HG03108 (cell line): ENCODE data around the gene DUSP1.

ENCODE experiments used
- ATAC-seq: cut with Tn5 transposase; IDR thresholded peaks from one replicate; pipeline ENCODE4 v1.9.1; 2021; ENCODE audit warnings: moderate library complexity; ENCODE audit not compliant: unreplicated experiment

The DUSP1 gene

DNA sequence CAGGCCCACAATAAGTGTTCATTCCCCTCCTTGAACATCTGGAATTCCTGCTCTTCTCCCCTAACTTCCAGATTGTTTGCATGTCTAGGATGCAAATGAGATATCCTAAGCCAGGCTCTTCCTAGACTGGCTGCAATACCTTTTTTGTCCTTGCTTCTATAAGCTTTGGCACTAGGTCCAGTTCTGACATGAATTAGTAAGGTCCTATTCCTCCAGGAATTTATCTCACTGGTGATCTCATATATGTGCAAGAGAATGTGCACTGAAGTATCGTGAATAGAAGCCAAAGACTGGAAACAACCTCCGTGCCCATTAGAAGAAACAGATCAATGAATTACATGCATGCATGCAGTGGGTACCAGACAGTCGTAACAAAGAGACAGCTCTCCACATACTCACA lies 25.2 kb downstream of the DUSP1 start:
- ATAC-seq: no peak

DNA sequence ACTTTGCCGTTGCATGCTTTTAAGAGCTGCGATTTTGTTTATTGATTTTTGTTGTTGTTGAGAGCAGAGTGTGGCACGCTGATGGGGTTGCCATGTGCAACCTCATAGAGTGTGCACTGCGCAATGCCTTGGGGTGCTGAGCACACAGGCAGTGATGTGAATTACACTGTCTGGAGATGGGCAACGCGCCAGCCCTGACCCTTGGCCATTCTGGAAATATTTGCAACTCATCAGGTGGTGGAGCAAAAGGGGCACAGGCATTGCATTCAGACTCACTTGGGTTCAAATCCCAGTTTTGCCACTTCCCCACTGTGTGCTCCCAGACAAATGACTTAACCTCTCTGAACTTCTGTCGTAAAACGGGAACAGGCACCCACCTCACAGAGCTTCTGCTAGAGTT lies 25.6 kb downstream of the DUSP1 start:
- ATAC-seq: no peak

DNA sequence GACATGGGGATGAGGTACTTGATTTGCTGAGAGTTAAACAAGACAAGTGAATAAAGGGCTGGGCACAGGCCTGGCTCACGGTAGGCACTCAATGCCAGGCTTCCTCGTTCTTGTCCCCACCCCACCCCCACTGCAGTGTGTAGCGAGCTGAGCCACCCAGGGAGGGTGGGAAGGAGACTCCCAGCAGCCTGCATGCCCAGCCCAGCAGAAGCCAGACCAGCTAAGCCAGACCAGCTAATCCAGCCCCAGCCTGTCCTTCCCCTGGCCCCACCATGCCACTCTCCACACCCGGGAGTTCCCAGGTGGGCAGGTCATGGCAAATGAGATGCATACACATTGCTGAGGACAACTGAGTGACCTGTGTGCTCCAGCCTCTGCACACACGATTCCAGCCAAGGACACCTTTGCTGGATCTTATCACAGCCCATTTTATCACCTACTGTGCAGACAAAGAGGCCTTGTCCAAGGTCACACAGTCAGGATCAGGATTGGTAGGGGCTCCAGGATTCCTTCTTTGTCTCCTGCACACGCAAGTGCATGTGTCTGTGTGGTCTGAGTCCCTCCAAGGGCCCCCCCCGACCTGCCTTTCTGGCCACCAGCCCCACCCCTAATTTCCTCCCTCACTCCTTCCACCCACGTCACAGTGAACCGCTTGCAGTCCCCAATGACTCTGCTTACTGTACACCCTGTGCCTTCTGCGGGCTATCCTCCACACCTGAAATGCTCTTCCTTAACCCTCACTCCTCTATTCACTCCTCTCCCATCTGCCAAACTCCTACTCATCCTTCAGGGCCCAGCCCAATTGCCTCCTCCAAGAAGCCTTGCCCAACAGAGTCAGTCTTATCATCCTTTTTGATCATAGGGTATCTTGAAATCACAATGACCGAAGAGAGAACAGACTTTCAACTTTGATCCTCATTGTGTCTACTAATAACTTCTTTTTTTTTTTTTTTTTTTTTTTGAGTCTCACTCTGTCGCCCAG lies 26.6 kb downstream of the DUSP1 start:
- no peak for ATAC-seq

DNA sequence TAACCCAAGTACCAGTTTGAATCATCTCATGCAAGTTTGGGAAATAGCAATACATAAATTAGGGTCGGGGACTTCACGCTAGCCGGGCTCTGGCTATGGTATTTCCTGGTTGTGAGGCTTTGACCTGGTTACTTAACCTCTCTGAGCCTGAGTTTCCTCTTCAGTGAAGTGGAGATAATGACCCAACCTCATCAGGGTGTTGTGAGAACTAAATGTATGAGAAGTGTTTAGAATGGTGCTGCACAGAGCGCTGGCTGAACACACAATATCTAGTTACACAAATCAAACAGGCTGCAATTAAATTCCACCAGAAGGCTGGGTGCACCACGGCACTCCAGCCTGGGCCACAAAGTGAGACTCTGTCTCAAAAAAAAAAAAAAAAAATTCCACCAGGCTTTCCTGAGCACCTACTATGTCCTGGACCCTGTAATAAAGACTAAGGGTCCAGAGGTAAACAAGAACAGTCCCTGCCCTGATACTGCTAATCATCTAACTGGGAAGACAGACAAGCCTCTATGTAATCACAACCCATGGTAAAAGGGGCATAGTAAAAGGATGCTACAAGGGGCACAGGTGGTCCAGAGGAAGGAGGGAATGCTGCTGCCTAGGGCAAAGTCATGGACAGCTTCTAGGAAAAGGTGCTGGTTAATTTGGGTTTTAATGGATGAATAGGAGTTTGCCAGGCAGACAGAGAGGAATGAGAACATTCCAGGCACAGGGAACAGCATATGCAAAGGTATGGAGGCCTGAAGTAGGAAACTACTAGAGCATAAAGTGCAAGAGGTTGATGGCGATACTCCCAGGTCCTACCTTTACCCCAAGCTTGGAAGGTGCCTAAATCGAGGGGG lies 27.7 kb downstream of the DUSP1 start:
- ATAC-seq: no peak

DNA sequence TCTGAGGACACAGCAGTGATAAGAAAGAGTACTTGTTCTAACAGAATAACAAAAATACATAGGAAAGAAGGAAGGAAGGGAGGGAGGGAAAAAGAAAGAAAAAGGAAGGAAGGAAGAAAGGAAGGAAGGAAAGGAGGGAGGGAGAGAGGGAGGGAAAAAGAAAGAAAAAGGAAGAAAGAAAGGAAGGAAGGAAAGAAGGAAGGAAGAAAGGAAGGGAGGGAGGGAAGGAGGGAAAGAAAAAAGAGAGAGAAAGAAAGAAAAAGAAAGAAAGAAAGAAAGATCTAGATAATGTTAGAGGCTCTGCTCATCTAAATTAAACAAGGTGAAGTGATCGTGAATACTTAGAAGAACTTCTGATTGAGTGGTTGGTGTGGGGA lies 29.8 kb downstream of the DUSP1 start:
- ATAC-seq: no peak

DNA sequence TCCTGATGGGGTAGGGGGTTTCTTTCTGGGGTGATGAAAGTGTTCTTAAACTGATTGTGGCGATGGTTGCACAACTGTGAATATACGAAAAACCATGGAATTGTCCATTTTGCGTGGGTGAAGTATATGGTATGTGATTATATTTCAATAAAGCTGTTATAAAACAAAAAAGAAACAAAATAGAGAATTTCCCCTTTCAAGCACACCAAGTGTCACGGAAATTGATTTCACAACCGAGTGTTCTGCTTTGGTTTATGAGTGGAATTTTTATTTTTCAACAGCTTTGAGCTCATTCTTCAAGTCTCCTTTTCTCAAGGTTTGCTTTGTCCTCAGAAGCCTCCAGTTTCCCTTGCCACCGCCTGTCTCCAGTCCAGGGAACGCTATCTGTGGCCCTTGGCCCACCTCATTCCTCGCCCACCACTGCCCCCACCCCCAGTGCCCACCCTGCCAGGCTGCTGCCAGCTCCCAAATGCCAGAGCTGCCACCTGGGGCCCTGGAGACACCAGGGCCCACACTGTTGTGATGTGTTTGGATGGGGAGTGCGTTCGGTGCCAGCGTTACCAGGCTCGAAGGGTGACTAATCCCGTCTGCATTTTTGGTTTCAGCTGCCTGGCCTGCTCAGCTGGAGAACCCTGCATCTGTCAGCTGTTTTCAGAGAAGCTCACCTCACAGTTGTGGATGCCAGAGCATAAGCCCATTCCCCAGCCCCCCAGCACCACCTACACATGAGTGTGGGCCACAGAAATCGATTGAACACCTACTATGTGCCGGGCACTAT lies 30.4 kb downstream of the DUSP1 start:
- no peak for ATAC-seq

DNA sequence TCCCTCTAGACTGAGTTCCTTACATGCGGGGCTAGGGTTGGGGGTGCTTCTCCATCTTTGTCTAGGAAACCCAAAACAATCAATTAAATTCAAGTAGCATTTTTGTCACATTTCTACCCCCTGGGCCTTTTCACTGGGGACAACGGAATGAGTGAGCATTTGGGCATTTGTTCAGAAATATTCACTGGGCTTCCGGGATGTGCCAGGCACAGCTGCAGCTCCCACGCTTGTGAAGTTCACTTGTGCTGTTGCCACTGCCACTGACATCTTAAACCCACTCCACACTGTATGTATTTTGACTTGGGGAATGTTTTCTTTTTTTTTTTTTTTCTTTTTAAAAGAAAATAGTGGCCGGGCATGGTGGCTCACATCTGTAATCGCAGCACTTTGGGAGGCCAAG lies 31.6 kb downstream of the DUSP1 start:
- no peak for ATAC-seq

DNA sequence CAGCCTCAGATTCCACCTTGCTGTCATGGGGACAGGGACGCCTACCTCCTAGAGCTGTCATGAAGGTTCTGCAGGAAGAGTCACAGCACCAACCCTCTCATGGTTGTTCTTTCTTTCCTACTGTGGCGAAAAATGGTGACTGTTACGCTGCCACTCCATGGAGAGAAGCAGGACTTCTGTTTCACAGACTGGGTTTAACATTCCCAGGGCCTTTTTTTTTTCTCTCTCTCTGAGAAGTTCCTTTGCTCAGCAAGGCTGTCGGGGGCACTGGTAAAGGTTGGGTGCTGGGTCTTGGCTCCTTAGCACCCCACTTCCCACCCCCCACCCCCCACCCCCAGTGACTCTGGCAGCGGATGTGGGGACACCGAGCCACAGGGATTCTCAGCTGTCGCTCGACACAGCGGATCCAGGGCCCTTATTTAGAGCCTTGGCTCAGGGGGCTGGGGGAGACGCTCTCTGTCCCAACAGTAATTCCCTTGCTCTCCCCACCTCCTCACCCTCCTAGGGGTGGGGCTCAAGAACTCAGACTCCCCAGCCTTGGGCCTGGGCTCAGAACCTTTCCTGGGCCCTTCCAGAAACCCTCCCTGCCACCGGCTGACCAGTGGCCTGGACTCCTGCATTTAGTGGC lies 34.4 kb downstream of the DUSP1 start:
- no peak for ATAC-seq

DNA sequence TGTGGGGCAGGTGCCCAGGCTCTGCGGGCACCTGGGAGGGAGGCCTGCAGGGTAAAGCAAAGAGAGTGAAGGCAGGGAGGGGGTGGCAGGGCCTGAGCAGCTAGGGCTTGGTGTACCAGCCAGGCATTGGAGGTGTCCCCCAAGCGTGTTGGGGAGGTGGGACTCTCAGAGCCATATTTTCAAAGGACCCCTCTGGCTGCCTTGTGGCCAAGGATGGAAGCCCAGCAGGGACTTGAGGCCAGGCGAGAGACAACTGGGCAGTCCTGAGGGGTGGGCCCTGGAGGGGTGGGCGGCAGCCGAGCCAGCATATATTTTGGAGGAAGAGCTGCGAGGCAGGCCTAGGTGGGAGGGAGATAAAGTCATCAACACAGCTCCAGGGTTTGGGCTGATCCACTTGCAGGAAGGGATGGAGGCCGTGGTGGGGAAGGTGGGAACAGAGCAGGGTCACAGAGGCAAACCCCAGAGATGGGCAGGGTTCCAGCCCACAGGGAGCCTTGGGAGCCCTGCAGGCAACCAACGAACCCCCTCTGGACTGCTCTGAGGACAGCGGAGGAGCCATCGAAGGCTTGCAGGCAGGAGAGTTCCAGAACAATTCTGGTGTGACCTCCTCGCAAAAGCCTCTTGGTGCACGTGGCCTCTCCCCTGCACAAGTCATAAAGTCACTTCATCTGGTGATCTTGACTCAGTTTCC lies 35.7 kb downstream of the DUSP1 start:
- ATAC-seq: no peak

DNA sequence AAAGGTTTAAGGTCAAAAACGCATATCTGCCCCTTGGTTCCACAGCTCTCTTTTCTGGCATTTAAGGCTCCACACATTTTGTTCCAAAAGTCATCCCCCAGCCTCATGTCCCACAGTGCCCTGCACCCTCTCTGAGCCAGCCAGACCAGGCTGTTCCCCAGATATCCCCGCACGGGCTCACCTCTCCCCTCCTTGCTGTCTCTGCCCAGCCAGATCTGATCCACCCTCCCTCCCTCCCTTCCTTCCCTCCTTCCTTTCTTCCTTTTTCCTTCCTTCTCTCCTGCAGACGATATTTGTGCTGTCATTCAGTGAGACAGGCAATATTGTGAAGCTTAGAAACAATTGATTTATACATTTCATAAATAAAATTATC lies 37.0 kb downstream of the DUSP1 start:
- no peak for ATAC-seq

DNA sequence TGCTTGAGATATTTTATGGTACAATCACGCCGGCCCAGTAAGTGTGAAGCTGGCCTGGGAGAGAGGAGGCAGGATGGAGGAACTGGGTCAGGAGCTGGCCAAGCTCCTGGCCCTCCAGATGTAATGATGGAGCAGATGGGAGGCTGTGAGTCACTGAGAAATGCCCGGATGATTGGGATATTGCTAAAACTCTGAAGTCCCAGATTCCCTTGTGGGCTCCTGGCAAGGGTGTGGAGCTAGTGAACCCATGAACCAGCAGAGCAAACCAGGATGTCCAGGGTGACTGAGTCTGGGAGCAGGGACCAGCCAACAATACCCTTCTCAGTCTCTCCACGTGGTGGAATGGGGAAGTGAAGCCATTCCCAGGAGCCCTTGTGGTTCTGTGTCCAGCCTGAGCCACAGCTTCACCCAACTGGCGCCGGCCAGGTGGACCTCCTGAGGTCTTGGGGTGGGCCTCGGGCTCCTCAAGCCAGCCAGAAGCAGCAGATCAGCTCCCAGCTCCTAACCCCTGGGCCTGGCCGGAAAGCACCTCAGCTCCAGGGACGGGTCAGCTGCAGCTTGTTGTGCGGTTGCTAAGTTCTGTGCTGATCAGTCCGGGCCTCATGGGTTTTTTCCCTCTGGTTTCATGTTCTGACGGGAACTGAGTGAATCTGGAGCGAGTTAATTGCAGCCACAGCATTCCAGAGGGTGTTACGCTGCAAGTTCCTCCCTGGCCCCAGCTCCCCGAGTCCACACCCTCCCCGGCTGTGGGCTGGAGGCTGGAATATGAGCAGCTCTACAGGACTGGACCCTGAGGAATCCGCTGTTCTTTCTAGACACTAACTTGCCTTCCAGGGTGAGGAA lies 37.6 kb downstream of the DUSP1 start:
- ATAC-seq: no peak

DNA sequence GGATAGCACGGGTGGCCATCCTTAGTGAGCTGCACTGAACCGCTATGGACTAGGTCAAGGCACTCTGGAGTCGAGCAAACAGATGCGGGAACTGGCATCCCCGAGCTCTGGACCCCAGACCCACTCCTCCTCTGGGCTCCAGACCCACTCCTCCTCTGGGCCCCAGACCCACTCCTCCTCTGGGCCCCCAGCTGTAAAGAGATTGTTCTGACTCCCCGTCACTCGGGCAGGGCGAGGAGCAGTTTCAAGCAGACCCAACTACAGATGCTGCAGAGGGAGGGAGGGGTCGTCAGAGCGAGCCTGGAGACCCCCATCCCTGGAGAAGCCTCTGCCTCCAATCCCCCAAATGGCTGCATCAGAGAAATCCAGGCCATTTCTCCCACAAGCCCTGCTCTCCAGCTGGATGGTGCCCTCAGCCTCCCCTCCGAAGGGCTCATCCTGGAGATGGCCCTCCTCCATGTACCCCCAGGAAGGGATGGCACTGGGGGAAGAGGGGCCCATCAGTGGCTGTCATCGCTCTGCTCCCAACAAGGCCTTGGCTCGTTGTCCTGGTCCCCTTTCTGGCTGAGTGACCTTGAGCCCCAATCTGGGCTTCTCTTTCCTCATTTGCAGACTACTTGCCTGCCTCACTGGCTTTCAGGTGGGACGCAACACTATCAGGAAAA lies 38.7 kb downstream of the DUSP1 start:
- ATAC-seq: no peak

DNA sequence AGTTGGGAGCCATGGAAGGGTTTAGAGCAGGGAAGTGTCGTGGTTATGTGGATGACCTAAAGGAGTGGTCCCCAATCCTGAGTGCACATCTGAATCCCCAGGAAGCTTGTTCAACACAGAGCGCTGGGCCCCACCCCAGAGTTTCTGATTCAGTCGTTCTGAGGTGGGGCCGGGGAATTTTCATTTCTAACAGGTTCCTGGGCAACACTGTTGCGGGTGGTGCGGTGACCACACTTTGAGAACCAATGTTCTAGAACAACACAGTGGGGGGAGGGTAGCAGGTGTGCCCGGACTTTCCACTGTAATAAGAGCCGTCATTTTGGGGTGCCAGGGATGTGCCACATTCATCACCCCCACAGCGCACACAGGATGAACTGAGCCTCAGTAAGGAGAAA lies 39.3 kb downstream of the DUSP1 start:
- ATAC-seq: no peak

DNA sequence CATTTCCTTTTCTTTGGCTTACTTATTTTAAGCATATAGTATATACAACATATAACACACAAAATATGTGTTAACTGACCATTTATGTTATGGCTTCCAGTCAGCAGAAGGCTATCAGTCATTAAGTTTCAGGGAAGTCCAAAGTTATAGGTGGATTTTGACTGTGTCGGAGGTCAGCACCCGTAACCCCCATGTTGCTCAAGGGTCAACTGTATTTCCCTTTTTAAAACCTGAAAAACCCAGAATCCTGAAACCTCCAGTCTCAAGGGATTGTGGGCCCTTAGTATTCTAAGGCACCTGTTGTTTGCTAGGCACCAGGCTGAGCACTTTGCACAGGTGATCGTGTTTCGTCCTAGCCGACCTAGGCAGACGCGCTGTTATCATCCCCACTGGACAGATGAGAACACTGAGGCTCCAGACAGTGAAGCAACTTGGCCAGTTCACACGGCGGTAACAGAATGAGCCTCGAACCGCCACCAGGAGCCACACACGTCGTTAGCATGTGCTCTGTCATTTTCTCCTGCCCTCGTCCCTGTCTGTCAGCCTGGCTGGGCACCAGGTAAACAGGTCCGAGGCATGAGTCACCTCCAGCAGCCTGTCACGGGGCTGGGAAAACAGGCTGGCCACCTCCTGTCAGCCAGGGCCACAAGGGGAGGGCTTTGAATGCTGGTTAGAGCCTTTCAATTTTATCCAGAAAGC lies 39.9 kb downstream of the DUSP1 start:
- ATAC-seq: no peak

DNA sequence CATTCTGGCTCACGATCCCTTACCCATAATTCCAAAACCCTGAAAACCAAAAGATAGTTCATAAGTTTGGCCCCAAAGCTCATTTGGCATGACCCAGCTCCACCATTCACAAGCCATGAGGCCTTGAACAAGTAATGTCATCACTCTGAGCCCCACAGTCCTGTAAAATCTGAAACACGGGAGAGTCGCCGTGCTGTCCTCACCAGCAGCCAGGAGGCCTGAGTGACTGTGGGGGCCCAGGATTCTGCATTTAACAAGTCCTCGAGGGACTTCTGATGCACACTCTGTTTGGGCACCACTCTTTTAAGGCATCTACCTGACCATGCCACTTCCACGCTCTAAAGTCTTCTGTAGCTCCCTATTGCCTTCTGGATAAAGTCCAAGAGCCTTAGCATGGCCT lies 40.8 kb downstream of the DUSP1 start:
- no peak for ATAC-seq

DNA sequence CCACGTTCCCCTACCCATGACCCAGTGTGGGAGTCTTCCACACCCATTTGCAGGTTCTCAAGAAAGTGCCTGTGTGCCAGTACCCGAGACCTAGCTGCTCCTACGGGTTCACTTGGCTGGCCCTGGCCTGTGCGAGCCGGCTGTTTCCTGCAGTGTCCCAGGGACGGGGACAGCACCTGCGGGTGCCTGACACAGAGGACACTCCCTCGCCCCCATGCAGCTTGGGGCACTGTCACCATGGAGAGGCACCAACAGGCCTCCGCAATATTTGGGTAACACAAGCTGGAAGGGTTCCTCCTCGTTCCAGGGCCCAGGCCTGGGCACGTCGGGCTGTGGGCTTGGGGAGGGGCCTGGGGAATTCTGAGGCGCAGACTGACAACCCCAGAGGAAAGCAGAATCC lies 41.4 kb downstream of the DUSP1 start:
- ATAC-seq: no peak

DNA sequence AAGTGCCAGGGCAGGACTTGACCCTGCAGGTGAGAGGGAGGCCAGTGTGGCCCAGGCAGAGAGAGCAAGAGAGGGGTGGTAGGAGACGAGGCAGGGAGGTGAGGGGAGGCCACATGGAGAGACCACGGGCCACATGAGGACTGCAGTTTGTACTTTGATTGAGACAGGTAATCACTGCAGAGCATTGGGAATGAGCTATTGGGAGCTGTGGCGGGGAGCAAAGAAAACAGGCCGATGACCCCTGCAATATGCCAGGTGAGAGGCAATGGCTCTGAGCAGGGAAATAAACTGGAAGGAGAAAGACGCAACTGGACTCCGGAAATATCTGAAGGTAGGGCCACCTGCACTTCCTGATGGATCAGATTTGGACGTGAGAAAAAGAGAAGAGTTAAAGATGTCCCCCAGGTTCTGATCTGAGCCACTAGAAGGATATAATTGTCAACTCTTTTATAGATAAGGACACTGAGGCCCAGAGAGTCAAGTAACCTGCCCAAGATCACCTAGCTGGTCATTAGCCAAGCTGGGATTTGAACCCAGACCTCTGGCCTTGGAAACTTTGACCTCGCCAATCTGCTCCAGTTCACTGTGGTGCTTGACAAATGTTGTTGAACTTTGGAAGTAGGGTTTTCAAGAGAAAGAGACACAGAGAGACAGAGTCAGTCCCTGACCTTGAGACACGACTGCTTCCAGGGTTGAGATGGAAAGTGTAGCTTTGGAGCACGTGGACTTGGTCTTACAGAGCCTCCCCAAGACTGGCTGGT lies 42.3 kb downstream of the DUSP1 start:
- no peak for ATAC-seq

DNA sequence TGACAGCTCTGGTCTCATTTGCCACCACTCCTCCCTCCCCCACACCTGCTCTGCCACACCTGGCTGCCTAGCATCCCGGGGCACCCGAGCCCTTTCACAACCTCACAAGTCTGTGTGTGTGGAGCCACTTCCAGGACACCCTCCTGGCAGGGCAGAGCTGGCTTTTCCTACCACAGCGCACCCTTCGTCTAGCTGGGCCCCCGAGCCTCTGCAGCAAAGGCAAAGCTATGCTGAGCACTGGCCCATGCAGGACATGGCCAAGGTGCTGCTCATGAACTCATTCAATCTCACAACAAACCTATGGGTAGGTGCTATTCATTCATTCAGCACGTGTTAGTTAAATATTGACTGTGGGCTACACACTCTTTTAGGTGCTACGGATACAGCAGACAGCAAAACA lies 43.4 kb downstream of the DUSP1 start:
- no peak for ATAC-seq
